IMR-90 (cell line): ENCODE results near the gene NELL2. TPM values are rescaled to one million over a fixed set of nuclear protein-coding genes. Genes with fewer than 3 reads are reported as not detected.
A peak's percentile ranks its signal among the peaks of the same experiment; 100 is the strongest.
"Not testable (repeated sequence)": the region's sequence is repeated elsewhere in the genome, so short reads cannot be mapped to it uniquely, and the experiment has no call there.

ENCODE experiments used
- ATAC-seq: fragments of 200-7000 bp; cut with Tn5 transposase; 2 replicates; pipeline ENCODE4 v1.9.1; 2020; ENCODE audit warnings: low read depth, mild to moderate bottlenecking, moderate library complexity
- BruUV-seq: library from RNA; stranded (reverse); fragments of 400-500 nt; replicated peaks from 2 replicates; lab custom pipeline; 2021; lab: Mats Ljungman, UMichigan
- CTCF ChIA-PET: fragments of 300-600 bp; formaldehyde crosslinking; extraction: SDS; loops from one replicate; lab custom pipeline; 2021; ENCODE audit warnings: antibody characterized with exemption; lab: Yijun Ruan, JAX
- POLR2A ChIA-PET: fragments of 300-600 bp; sonication (Branson Sonifier 250); formaldehyde crosslinking; loops from one replicate; lab custom pipeline; 2022; ENCODE audit warnings: antibody characterized with exemption; ENCODE audit not compliant: unreplicated experiment; lab: Charles Lee
- DNase-seq: peaks from one replicate; pipeline ENCODE4 v3.0.0; 2013
- H2AFZ ChIP-seq: replicated peaks from 2 replicates; pipeline ENCODE3; 2013; ENCODE audit warnings: low read length, mild to moderate bottlenecking; ENCODE audit not compliant: poor library complexity
- H2AK5ac ChIP-seq: 2 replicates; pipeline ENCODE4 v1.6.1; 2013; ENCODE audit warnings: low read depth, low read length, inconsistent platforms
- H2AK9ac ChIP-seq: replicated peaks from 2 replicates; pipeline ENCODE3; 2013; ENCODE audit warnings: mild to moderate bottlenecking, low read depth, low read length, moderate library complexity; ENCODE audit not compliant: poor library complexity
- H2BK120ac ChIP-seq: 2 replicates; pipeline ENCODE4 v1.6.1; 2013; ENCODE audit warnings: low read depth, low read length, inconsistent platforms
- H2BK15ac ChIP-seq: 3 replicates; pipeline ENCODE4 v1.6.1; 2013; ENCODE audit warnings: low read depth, low read length, inconsistent platforms
- H2BK20ac ChIP-seq: 2 replicates; pipeline ENCODE4 v1.6.1; 2013; ENCODE audit warnings: low read depth, mild to moderate bottlenecking, inconsistent platforms, low read length, moderate library complexity
- H2BK5ac ChIP-seq: 2 replicates; pipeline ENCODE4 v1.6.1; 2013; ENCODE audit warnings: mild to moderate bottlenecking, low read depth, low read length, inconsistent platforms; ENCODE audit not compliant: poor library complexity, severe bottlenecking
- H3K14ac ChIP-seq: replicated peaks from 2 replicates; pipeline ENCODE4 v1.6.1; 2013; ENCODE audit warnings: low read depth, low read length, inconsistent platforms
- H3K18ac ChIP-seq: 2 replicates; pipeline ENCODE4 v1.6.1; 2013; ENCODE audit warnings: low read depth, low read length, control low read depth
- H3K23ac ChIP-seq: 2 replicates; pipeline ENCODE4 v1.6.1; 2013; ENCODE audit warnings: low read depth, low read length, inconsistent platforms
- H3K27ac ChIP-seq: 2 replicates; pipeline ENCODE4 v1.5.1; 2013; ENCODE audit warnings: mild to moderate bottlenecking, control low read depth, low read length; ENCODE audit not compliant: insufficient read depth
- H3K27me3 ChIP-seq: 2 replicates; pipeline ENCODE4 v1.6.1; 2013; ENCODE audit warnings: low read length; ENCODE audit not compliant: control insufficient read depth, insufficient read depth
- H3K36me3 ChIP-seq: 2 replicates; pipeline ENCODE4 v1.6.1; 2013; ENCODE audit warnings: low read length, mixed read lengths; ENCODE audit not compliant: control insufficient read depth, insufficient read depth
- H3K4ac ChIP-seq: 2 replicates; pipeline ENCODE4 v1.6.1; 2013; ENCODE audit warnings: low read depth, low read length, inconsistent platforms
- H3K4me1 ChIP-seq: 2 replicates; pipeline ENCODE4 v1.6.1; 2013; ENCODE audit warnings: low read length, mixed read lengths; ENCODE audit not compliant: control insufficient read depth, insufficient read depth
- H3K4me2 ChIP-seq: 2 replicates; pipeline ENCODE4 v1.6.1; 2013; ENCODE audit warnings: low read depth, mild to moderate bottlenecking, control low read depth, low read length, moderate library complexity
- H3K4me3 ChIP-seq: 2 replicates; pipeline ENCODE4 v1.5.1; 2013; ENCODE audit warnings: low read depth, mild to moderate bottlenecking, control low read depth, low read length, moderate library complexity; ENCODE audit not compliant: insufficient read depth
- H3K56ac ChIP-seq: 2 replicates; pipeline ENCODE4 v1.6.1; 2013; ENCODE audit warnings: low read length, inconsistent platforms; ENCODE audit not compliant: insufficient read depth; ENCODE audit errors: extremely low read depth
- H3K79me1 ChIP-seq, 2 experiments: 2 replicates each; pipeline ENCODE4 v1.6.1; 2013; ENCODE audit warnings: low read length in 2 of 2, inconsistent platforms in 1 of 2, low read depth in 1 of 2
- H3K9ac ChIP-seq: 2 replicates; pipeline ENCODE4 v1.6.1; 2013; ENCODE audit warnings: low read depth, low read length, control low read depth
- H3K9me1 ChIP-seq: 2 replicates; pipeline ENCODE4 v1.6.1; 2013; ENCODE audit warnings: low read length, inconsistent platforms; ENCODE audit not compliant: insufficient read depth
- H3K9me3 ChIP-seq: 2 replicates; pipeline ENCODE4 v1.6.1; 2013; ENCODE audit warnings: low read length; ENCODE audit not compliant: control insufficient read depth, insufficient read depth
- H4K20me1 ChIP-seq: 2 replicates; pipeline ENCODE4 v1.6.1; 2013; ENCODE audit warnings: low read length, inconsistent platforms; ENCODE audit not compliant: insufficient read depth
- H4K5ac ChIP-seq: 2 replicates; pipeline ENCODE4 v1.6.1; 2013; ENCODE audit warnings: mild to moderate bottlenecking, low read depth, low read length, control low read depth
- H4K8ac ChIP-seq, 2 experiments: 2 replicates each; pipeline ENCODE4 v1.6.1; 2013; ENCODE audit warnings: low read depth in 2 of 2, low read length in 2 of 2, control low read depth in 1 of 2, inconsistent platforms in 1 of 2
- H4K91ac ChIP-seq: 2 replicates; pipeline ENCODE4 v1.6.1; 2013; ENCODE audit warnings: low read depth, low read length, inconsistent platforms; ENCODE audit not compliant: insufficient read depth
- BHLHE40 ChIP-seq: fragments of 150-350 bp; IDR thresholded peaks from 2 replicates; pipeline ENCODE4 v1.6.1; 2016; ENCODE audit warnings: mild to moderate bottlenecking, low read depth, low read length
- MAFK ChIP-seq: IDR thresholded peaks from 2 replicates; pipeline ENCODE4 v1.6.1; 2012; ENCODE audit warnings: low read depth, low read length, improper control_type of control experiment
- NFE2L2 ChIP-seq: fragments of 150-350 bp; IDR thresholded peaks from 2 replicates; pipeline ENCODE4 v1.6.1; 2016; ENCODE audit warnings: low read depth, mild to moderate bottlenecking, low read length
- RAD21 ChIP-seq: IDR thresholded peaks from 2 replicates; pipeline ENCODE4 v1.6.1; 2012; ENCODE audit warnings: low read length, improper control_type of control experiment
- RCOR1 ChIP-seq: IDR thresholded peaks from 2 replicates; pipeline ENCODE4 v1.6.1; 2012; ENCODE audit warnings: mild to moderate bottlenecking, low read length, improper control_type of control experiment; ENCODE audit not compliant: insufficient replicate concordance
- RFX5 ChIP-seq: IDR thresholded peaks from 2 replicates; pipeline ENCODE4 v1.8.0; 2012; ENCODE audit warnings: low read depth, mild to moderate bottlenecking, low read length, moderate library complexity
- WGBS, 2 experiments: methylation state at CpG; one replicate each; pipeline versions ENCODE4 v1.1.5 to v1.1.7; 2013; ENCODE audit warnings: missing lambda C conversion rate in 2 of 2; ENCODE audit not compliant: insufficient read length in 1 of 2; ENCODE audit errors: extremely low coverage in 2 of 2; 5-methylcytosine and 5-hydroxymethylcytosine counted together
- dilution Hi-C: fragments of 300-500 bp; cut with HindIII; formaldehyde crosslinking; loops from one replicate; pipeline ENCODE4 v1.14.3; 2018; ENCODE audit warnings: low sequenced_read_pairs; ENCODE audit not compliant: unreplicated experiment
- in situ Hi-C: fragments of 300-500 bp; cut with MboI; formaldehyde crosslinking; loops from 3 replicates; pipeline ENCODE4 v1.14.3; 2019; ENCODE audit warnings: low sequenced_read_pairs, inconsistent platforms, mixed read lengths
- intact Hi-C: fragments of 100-400 bp; cut with micrococcal nuclease; formaldehyde crosslinking; loops from 2 replicates; pipeline ENCODE4 v1.10.0; 2022
- polyA plus RNA-seq, 3 experiments: library from polyadenylated mRNA; depleted of rRNA; stranded (reverse); fragments of >200 nt; gene quantifications; 2 replicates each; pipeline ENCODE4 v1.2.3, GENCODE V29; 2012; ENCODE audit warnings: low replicate concordance in 1 of 3
- total RNA-seq: library from RNA; depleted of rRNA; stranded (reverse); fragments of >200 nt; gene quantifications from 2 replicates; pipeline ENCODE4 v1.2.3, GENCODE V29; 2012
- TF ChIP-seq, protein P1 (sequence below): fragments of 150-350 bp; IDR thresholded peaks from 2 replicates; pipeline ENCODE4 v1.6.1; 2016; ENCODE audit warnings: low read depth, mild to moderate bottlenecking, low read length, moderate library complexity, borderline replicate concordance

The NELL2 gene
- total and polyA plus RNA-seq, 2 of the 4 experiments (the other 2 are of a cell fraction): 0.18 to 0.26 TPM

DNA sequence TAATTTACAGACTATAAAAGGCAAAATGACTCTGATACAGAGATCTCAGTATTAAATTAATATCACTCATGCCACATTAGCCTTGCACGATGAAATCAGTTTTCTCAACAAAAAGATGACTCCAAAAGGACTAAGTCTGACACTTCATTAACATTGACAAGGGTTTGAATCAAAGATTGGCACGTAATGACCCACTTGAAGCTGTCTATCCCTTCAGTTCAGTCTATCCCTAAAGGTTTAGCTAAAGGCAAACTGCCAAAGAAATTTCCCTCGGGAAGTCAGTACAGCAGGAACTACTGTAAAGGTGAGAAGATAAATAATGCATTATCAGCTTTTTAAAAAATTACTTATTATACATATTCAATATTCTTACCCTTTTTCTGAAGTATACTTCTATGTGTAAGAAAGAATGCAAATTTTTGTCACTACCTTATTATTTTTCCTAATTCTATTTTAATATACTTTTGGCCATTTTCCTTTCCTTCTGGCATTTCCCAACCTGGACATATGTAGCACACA is 127.1 kb downstream of the NELL2 start:
- H3K27me3 ChIP-seq: no peaks in the 10 kb centered on the region
- no peak overlapping the region for H2BK120ac ChIP-seq
- BruUV-seq: no TSS peak
- intact Hi-C loops (no loop called here), in situ Hi-C loops (no loop called here), dilution Hi-C loops (no loop called here)
- H2BK15ac ChIP-seq: no peak overlapping the region
- no peak overlapping the region for H3K18ac ChIP-seq
- H2AFZ ChIP-seq: no peak overlapping the region
- ChIA-PET CTCF (no interaction called here), POLR2A (no interaction called here)
- H3K4ac ChIP-seq: no peak overlapping the region
- H3K4me1 ChIP-seq: no peaks in the 10 kb centered on the region
- DNase-seq (no peak), ATAC-seq (no peak)
- H2BK20ac ChIP-seq: no peak overlapping the region
- TF ChIP-seq NFE2L2 (no peak), RCOR1 (no peak), MAFK (0 out of 2 replicates have a peak, but pooled peaks have one; percentile 15), BHLHE40 (no peak), RFX5 (no peak), RAD21 (no peak)
- TF ChIP-seq, protein P1, sequence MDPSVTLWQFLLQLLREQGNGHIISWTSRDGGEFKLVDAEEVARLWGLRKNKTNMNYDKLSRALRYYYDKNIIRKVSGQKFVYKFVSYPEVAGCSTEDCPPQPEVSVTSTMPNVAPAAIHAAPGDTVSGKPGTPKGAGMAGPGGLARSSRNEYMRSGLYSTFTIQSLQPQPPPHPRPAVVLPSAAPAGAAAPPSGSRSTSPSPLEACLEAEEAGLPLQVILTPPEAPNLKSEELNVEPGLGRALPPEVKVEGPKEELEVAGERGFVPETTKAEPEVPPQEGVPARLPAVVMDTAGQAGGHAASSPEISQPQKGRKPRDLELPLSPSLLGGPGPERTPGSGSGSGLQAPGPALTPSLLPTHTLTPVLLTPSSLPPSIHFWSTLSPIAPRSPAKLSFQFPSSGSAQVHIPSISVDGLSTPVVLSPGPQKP: no peak
- no peak overlapping the region for H4K8ac ChIP-seq
- H3K14ac ChIP-seq: no peak overlapping the region
- no peaks in the 10 kb centered on the region for H4K20me1 ChIP-seq
- no peak overlapping the region for H3K4me3 ChIP-seq
- no peak overlapping the region for H2BK5ac ChIP-seq
- no peak overlapping the region for H3K4me2 ChIP-seq
- H3K9me1 ChIP-seq: no peaks in the 10 kb centered on the region
- H2AK5ac ChIP-seq: no peak overlapping the region
- WGBS, 2 experiments: no CpG with 5 or more reads among the region's 3 CpGs
- H3K9me3 ChIP-seq: no peaks in the 10 kb centered on the region
- H4K5ac ChIP-seq: no peak overlapping the region
- no peak overlapping the region for H3K9ac ChIP-seq
- H3K27ac ChIP-seq: no peak overlapping the region
- H3K56ac ChIP-seq: no peak overlapping the region
- no peak overlapping the region for H2AK9ac ChIP-seq
- no peak overlapping the region for H3K23ac ChIP-seq
- no peaks in the 10 kb centered on the region for H3K79me1 ChIP-seq
- H4K91ac ChIP-seq: no peak overlapping the region
- H3K36me3 ChIP-seq: no peaks in the 10 kb centered on the region

DNA sequence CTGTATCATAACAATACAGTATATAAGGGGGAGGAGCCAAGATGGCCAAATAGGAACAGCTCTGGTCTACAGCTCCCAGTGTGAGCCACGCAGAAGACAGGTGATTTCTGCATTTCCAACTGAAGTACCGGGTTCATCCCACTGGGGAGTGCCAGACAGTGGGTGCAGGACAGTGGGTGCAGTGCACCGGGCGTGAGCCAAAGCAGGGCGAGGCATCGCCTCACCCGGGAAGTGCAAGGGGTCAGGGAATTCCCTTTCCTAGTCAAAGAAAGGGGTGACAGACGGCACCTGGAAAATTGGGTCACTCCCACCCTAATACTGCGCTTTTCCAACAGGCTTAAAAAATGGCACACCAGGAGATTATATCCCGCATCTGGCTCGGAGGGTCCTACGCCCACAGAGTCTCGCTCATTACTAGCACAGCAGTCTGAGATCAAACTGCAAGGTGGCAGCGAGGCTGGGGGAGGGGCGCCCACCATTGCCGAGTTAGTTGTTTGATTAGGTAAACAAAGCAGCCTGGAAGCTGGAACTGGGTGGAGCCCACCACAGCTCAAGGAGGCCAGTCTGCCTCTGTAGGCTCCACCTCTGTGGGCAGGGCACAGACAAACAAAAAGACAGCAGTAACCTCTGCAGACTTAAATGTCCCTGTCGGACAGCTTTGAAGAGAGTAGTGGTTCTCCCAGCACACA is 134.7 kb downstream of the NELL2 start:
- H3K27ac ChIP-seq, H3K27me3 ChIP-seq, in situ Hi-C loops, H2AK9ac ChIP-seq, H2AK5ac ChIP-seq, H4K5ac ChIP-seq, H3K4me3 ChIP-seq, H3K18ac ChIP-seq, intact Hi-C loops, H3K23ac ChIP-seq, H2BK5ac ChIP-seq, H3K4me1 ChIP-seq, H3K4me2 ChIP-seq, H2BK20ac ChIP-seq, H3K36me3 ChIP-seq, DNase-seq, H4K91ac ChIP-seq, POLR2A ChIA-PET, H3K9me1 ChIP-seq, H3K9me3 ChIP-seq, H4K8ac ChIP-seq, H2BK15ac ChIP-seq, dilution Hi-C loops, H3K56ac ChIP-seq, H3K14ac ChIP-seq, H2BK120ac ChIP-seq, H2AFZ ChIP-seq, H4K20me1 ChIP-seq, H3K9ac ChIP-seq, ATAC-seq, H3K4ac ChIP-seq, BruUV-seq, H3K79me1 ChIP-seq: not testable (repeated sequence)
- CTCF ChIA-PET: interaction anchor here (0.7 kb wide), 1 partner anchor 207 kb away, joined by 4 read pairs; no protein-coding TSS in a partner anchor
- WGBS, 2 experiments: no CpG with 5 or more reads among the region's 17 CpGs
